Transverse colon (tissue), 4 donors: ENCODE data around the gene DELE1.

Experiments used
- CTCF ChIP-seq, 5 experiments: fragments of 200-600 bp in 3 of 5; fragments of 450-650 bp in 2 of 5; sonication (generic) in 3 of 5; IDR thresholded peaks; 1 replicate in 2 of 5; 2 replicates in 3 of 5; pipeline ENCODE4 v1.5.1; 2016 to 2017; ENCODE audit warnings: antibody characterized with exemption in 5 of 5, inconsistent platforms in 3 of 5, mild to moderate bottlenecking in 2 of 5, moderate library complexity in 1 of 5
- EP300 ChIP-seq: sonication (generic); formaldehyde crosslinking; IDR thresholded peaks from one replicate; pipeline ENCODE4 v1.6.1; 2017; ENCODE audit warnings: antibody characterized with exemption, low read depth
- POLR2A ChIP-seq: fragments of 450-650 bp; IDR thresholded peaks from one replicate; pipeline ENCODE4 v1.6.1; 2016; ENCODE audit warnings: antibody characterized with exemption, mild to moderate bottlenecking, moderate library complexity
- POLR2AphosphoS5 ChIP-seq, 3 donors: sonication (generic); formaldehyde crosslinking; IDR thresholded peaks; one replicate each; pipeline ENCODE4 v1.6.1; 2016; ENCODE audit warnings: antibody characterized with exemption in 3 of 3

DNA sequence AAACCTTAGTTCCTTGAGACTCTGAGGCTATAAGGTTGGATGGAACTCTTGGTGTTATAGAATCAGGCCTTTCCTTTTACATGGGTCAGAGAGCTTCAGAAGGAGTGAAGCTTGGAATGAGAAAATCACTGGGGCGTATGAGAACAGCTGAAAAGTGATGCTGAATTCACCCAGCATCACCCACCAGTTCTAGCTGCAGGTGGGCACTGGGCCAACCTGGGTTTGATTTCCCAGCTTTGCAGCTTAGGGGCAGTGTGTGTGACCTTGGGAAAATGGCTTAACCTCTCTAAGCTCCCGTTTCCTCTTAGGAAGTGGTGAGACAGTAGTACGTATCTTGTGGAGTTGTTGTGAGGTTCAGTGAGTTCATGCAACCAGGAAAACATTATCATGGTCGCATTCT, 23.6 kb downstream of the DELE1 start:
- TF ChIP-seq CTCF (IDR thresholded peaks at IDR 0.05) (no peak), POLR2A (no peak), EP300 (no peak), POLR2AphosphoS5 (IDR thresholded peaks at IDR 0.05) (no peak)
